HepG2 (cell line): Measurements from ENCODE around the gene SMTNL2. TPM values are rescaled to one million over a fixed set of nuclear protein-coding genes. Genes with fewer than 3 reads are reported as not detected.

ENCODE experiments used
- ATAC-seq: fragments of 200-7000 bp; cut with Tn5 transposase; 3 replicates; pipeline ENCODE4 v1.9.1; 2020; ENCODE audit warnings: mild to moderate bottlenecking, moderate library complexity
- BruUV-seq: library from RNA; stranded (reverse); fragments of 400-500 nt; replicated peaks from 2 replicates; lab custom pipeline; 2021; lab: Mats Ljungman, UMichigan
- CTCF ChIA-PET: fragments of 300-600 bp; formaldehyde crosslinking; extraction: SDS; loops from one replicate; lab custom pipeline; 2021; ENCODE audit warnings: low total read pairs, inconsistent platforms, low intra/inter-chr PET ratio; lab: Yijun Ruan, JAX
- POLR2A ChIA-PET: fragments of 350-600 bp; sonication (Branson Sonifier 250); formaldehyde crosslinking; loops from one replicate; lab custom pipeline; 2020; ENCODE audit warnings: antibody characterized with exemption, inconsistent platforms; lab: Yijun Ruan, JAX
- DNase-seq: peaks from one replicate; pipeline ENCODE4 v3.0.0-alpha.2; 2015; ENCODE audit warnings: low spot score
- FAIRE-seq: peaks from 3 replicates; lab custom pipeline; 2011; peaks lifted over from hg19 to GRCh38; lab: Jason Lieb, UNC
- H2AFZ ChIP-seq: one replicate; pipeline ENCODE4 v1.6.1; 2011; ENCODE audit warnings: low read length, inconsistent platforms
- H3K27ac ChIP-seq: fragments of 300-600 bp; 3 replicates; pipeline ENCODE4 v1.8.0; 2011; ENCODE audit warnings: mixed run types, mild to moderate bottlenecking, mixed read lengths, low read length, inconsistent platforms; ENCODE audit not compliant: insufficient read depth; ENCODE audit errors: extremely low read length
- H3K27me3 ChIP-seq, 2 experiments: fragments of 200-600 bp in 1 of 2; 2 replicates in 1 of 2; 3 replicates in 1 of 2; pipeline versions ENCODE4 v1.6.0 to v1.8.0; 2011; ENCODE audit warnings: low read length in 2 of 2, mild to moderate bottlenecking in 2 of 2, moderate library complexity in 2 of 2, inconsistent platforms in 1 of 2; ENCODE audit not compliant: insufficient read depth in 2 of 2, control insufficient read depth in 1 of 2
- H3K36me3 ChIP-seq, 2 experiments: fragments of 200-600 bp in 1 of 2; replicated peaks in 1 of 2; 2 replicates in 1 of 2; 3 replicates in 1 of 2; pipeline versions ENCODE4 v1.5.1 to v1.8.0; 2011; ENCODE audit warnings: low read length in 2 of 2, inconsistent platforms in 1 of 2; ENCODE audit not compliant: insufficient read depth in 2 of 2, control insufficient read depth in 1 of 2
- H3K4me1 ChIP-seq: 2 replicates; pipeline ENCODE4 v1.5.1; 2012; ENCODE audit warnings: low read length, inconsistent platforms; ENCODE audit not compliant: insufficient read depth
- H3K4me2 ChIP-seq: 2 replicates; pipeline ENCODE4 v1.6.0; 2011; ENCODE audit warnings: low read depth, low read length, inconsistent platforms
- H3K4me3 ChIP-seq, 3 experiments: fragments of 200-600 bp in 1 of 3; sonication (generic), shearing (Covaris generic) in 1 of 3; replicated peaks in 1 of 3; 2 replicates each; pipeline ENCODE4 v1.5.1; 2011 to 2016; ENCODE audit warnings: low read length in 3 of 3, inconsistent platforms in 2 of 3, low read depth in 2 of 3, mild to moderate bottlenecking in 2 of 3, control low read depth in 1 of 3, mixed read lengths in 1 of 3; ENCODE audit not compliant: insufficient read depth in 1 of 3
- H3K79me2 ChIP-seq: one replicate; pipeline ENCODE4 v1.6.1; 2011; ENCODE audit warnings: low read length, inconsistent platforms; ENCODE audit not compliant: insufficient read depth
- H3K9ac ChIP-seq: 2 replicates; pipeline ENCODE4 v1.6.0; 2011; ENCODE audit warnings: mild to moderate bottlenecking, low read depth, low read length, inconsistent platforms; ENCODE audit not compliant: insufficient read depth
- H3K9me3 ChIP-seq: 2 replicates; pipeline ENCODE4 v1.5.1; 2012; ENCODE audit warnings: mild to moderate bottlenecking, low read length
- H4K20me1 ChIP-seq: 2 replicates; pipeline ENCODE4 v1.6.0; 2011; ENCODE audit warnings: inconsistent platforms, mild to moderate bottlenecking, low read length, moderate library complexity; ENCODE audit not compliant: insufficient read depth
- HNRNPL ChIP-seq: fragments of 200-400 bp; formaldehyde crosslinking; IDR thresholded peaks from 2 replicates; pipeline ENCODE4 v1.6.1; 2017; ENCODE audit warnings: mild to moderate bottlenecking, low read depth, low read length
- NR2F6 ChIP-seq, 2 experiments: IDR thresholded peaks; 2 replicates each; pipeline ENCODE4 v1.6.1; 2016; ENCODE audit warnings: antibody characterized with exemption in 1 of 2, mild to moderate bottlenecking in 1 of 2
- PAXIP1 ChIP-seq: sonication (generic); formaldehyde crosslinking; conservative IDR thresholded peaks from 2 replicates; pipeline ENCODE4 v1.4.0; 2020; ENCODE audit warnings: mild to moderate bottlenecking, missing genetic modification reagents, moderate library complexity
- PHF21A ChIP-seq: sonication (generic); formaldehyde crosslinking; IDR thresholded peaks from 2 replicates; pipeline ENCODE4 v1.5.0; 2020; ENCODE audit warnings: mild to moderate bottlenecking, missing genetic modification reagents
- THAP8 ChIP-seq: sonication (generic); formaldehyde crosslinking; IDR thresholded peaks from 2 replicates; pipeline ENCODE4 v1.5.1; 2020; ENCODE audit warnings: missing genetic modification reagents, mild to moderate bottlenecking, borderline replicate concordance
- U2AF1 ChIP-seq: fragments of 200-400 bp; formaldehyde crosslinking; optimal IDR thresholded peaks from 2 replicates; pipeline ENCODE3; 2017; ENCODE audit warnings: mild to moderate bottlenecking, low read depth, low read length
- ZBTB7B ChIP-seq: sonication (generic); formaldehyde crosslinking; IDR thresholded peaks from 2 replicates; pipeline ENCODE4 v1.4.0; 2020; ENCODE audit warnings: missing genetic modification reagents
- ZNF143 ChIP-seq: sonication (generic); formaldehyde crosslinking; IDR thresholded peaks from 2 replicates; pipeline ENCODE4 v1.4.0; 2020; ENCODE audit warnings: missing genetic modification reagents
- whole genome bisulfite sequencing: methylation state at CpG from one replicate; pipeline ENCODE4 v1.1.6; 2017; ENCODE audit warnings: low lambda C conversion rate; 5-methylcytosine and 5-hydroxymethylcytosine counted together
- in situ Hi-C: cut with HindIII; loops from 2 replicates; pipeline ENCODE4 v1.10.0; 2017; ENCODE audit warnings: low pct_unique_long_range_greater_than_20kb; ENCODE audit not compliant: extremely low pct_ligation_motif_present
- intact Hi-C: fragments of 100-400 bp; cut with micrococcal nuclease; formaldehyde crosslinking; loops from one replicate; pipeline ENCODE4 v1.10.0; 2022; ENCODE audit not compliant: unreplicated experiment
- polyA plus RNA-seq, 8 experiments: library from polyadenylated mRNA; depleted of rRNA in 3 of 8; stranded (reverse) in 7 of 8; unstranded in 1 of 8; fragments of >200 nt; fragmentation: Illumina TruSeq in 4 of 8; extraction: Trizol in 4 of 8; gene quantifications; 2 replicates each; pipeline versions ENCODE4 v1.2.1 to v1.2.3, GENCODE V29; 2011 to 2016; ENCODE audit warnings: low read depth in 4 of 8, missing spikeins in 1 of 8, mixed read lengths in 1 of 8; ENCODE audit not compliant: insufficient read depth in 1 of 8
- total RNA-seq, 5 experiments: library from RNA; depleted of rRNA; stranded (reverse); fragments of >200 nt; fragmentation: Illumina TruSeq; extraction: Trizol; gene quantifications; 2 replicates each; pipeline ENCODE4 v1.2.3, GENCODE V29; 2016; ENCODE audit warnings: low read depth in 1 of 5
- TF ChIP-seq, protein P1 (sequence below): sonication (generic); formaldehyde crosslinking; IDR thresholded peaks from 2 replicates; pipeline ENCODE4 v1.4.0; 2020; ENCODE audit warnings: low read depth, mild to moderate bottlenecking, missing genetic modification reagents
- TF ChIP-seq, protein P2 (sequence below): sonication (generic); formaldehyde crosslinking; IDR thresholded peaks from 2 replicates; pipeline ENCODE4 v1.5.0; 2020; ENCODE audit warnings: mild to moderate bottlenecking, missing genetic modification reagents
- TF ChIP-seq, protein P3 (sequence below): sonication (generic); formaldehyde crosslinking; IDR thresholded peaks from 2 replicates; pipeline ENCODE4 v1.4.0; 2020; ENCODE audit warnings: missing genetic modification reagents

The SMTNL2 gene
- total and polyA plus RNA-seq, 2 of the 13 experiments (the other 11 are each of a cell fraction or from before 2014, with no cell fraction given): 0.41 to 5.1 TPM

DNA sequence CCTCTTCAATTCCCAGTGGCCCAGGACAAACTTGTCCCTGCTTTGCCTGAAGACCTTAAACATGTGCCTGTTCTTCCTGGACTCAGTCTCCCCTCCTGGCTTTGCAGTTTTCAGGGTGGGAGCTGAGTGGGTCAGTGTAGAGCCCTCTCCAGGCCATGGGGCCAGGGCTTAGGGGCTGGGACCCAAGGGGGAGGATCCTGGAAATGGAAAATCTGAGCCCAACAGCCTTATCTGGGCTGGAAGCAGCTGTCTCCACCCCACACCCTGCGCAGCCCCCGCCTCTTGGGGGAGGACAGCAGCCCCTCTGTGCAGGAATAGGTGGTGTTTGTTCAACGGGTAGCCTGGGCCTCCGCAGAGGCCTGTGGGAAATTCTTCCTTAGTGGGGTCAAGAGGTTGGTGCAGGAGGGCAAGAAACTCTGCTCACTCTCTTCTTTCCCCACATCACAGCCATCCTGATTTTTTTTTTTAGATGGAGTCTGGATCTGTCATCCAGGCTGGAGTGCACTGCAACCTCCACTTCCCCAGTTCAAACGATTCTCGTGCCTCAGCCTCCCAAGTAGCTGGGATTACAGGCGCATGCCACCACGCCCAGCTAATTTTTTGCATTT is 6.8 kb upstream of the SMTNL2 start:
- Histone ChIP-seq H3K79me2 (no peaks in the 10 kb centered on the region), H3K4me3 (peak overlapping the region; percentile 19 to 67 (median 56)), H3K4me2 (peak overlapping the region; percentile 80), H3K9ac (peak overlapping the region; percentile 67), H3K36me3 (no peaks in the 10 kb centered on the region), H2AFZ (peak overlapping the region; percentile 68), H3K27ac (peak overlapping the region; percentile 33), H3K4me1 (peaks cover 72% of the 10 kb centered on the region), H3K9me3 (no peaks in the 10 kb centered on the region), H3K27me3 (peaks cover 2 to 17% of the 10 kb centered on the region in 2 experiments; a peak in 3 of 5 replicates), H4K20me1 (no peaks in the 10 kb centered on the region)
- intact Hi-C loops: no loop called here
- TF ChIP-seq U2AF1 (peak; percentile 36), PHF21A (CRISPR knock-in tag) (peak; percentile 51; the same call in 1 of the 2 replicates), ZBTB7B (CRISPR knock-in tag) (0 out of 2 replicates have a peak, but pooled peaks have one; percentile 37), HNRNPL (0 out of 2 replicates have a peak, but pooled peaks have one; percentile 4), THAP8 (no peak), NR2F6 (IDR thresholded peaks at IDR 0.05) (peak; percentile 21; the same call in 1 of the 2 replicates), NR2F6 (CRISPR knock-in tag; IDR thresholded peaks at IDR 0.05) (no peak), ZNF143 (CRISPR knock-in tag) (peak; percentile 53; the same call in 1 of the 2 replicates), PAXIP1 (CRISPR knock-in tag) (0 out of 2 replicates have a peak, but pooled peaks have one; percentile 4)
- TF ChIP-seq, protein P1, sequence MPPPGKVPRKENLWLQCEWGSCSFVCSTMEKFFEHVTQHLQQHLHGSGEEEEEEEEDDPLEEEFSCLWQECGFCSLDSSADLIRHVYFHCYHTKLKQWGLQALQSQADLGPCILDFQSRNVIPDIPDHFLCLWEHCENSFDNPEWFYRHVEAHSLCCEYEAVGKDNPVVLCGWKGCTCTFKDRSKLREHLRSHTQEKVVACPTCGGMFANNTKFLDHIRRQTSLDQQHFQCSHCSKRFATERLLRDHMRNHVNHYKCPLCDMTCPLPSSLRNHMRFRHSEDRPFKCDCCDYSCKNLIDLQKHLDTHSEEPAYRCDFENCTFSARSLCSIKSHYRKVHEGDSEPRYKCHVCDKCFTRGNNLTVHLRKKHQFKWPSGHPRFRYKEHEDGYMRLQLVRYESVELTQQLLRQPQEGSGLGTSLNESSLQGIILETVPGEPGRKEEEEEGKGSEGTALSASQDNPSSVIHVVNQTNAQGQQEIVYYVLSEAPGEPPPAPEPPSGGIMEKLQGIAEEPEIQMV (CRISPR knock-in tag): no peak
- TF ChIP-seq, protein P2, sequence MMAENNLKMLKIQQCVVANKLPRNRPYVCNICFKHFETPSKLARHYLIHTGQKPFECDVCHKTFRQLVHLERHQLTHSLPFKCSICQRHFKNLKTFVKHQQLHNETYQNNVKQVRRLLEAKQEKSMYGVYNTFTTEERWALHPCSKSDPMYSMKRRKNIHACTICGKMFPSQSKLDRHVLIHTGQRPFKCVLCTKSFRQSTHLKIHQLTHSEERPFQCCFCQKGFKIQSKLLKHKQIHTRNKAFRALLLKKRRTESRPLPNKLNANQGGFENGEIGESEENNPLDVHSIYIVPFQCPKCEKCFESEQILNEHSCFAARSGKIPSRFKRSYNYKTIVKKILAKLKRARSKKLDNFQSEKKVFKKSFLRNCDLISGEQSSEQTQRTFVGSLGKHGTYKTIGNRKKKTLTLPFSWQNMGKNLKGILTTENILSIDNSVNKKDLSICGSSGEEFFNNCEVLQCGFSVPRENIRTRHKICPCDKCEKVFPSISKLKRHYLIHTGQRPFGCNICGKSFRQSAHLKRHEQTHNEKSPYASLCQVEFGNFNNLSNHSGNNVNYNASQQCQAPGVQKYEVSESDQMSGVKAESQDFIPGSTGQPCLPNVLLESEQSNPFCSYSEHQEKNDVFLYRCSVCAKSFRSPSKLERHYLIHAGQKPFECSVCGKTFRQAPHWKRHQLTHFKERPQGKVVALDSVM (CRISPR knock-in tag): peak; percentile 86
- TF ChIP-seq, protein P3, sequence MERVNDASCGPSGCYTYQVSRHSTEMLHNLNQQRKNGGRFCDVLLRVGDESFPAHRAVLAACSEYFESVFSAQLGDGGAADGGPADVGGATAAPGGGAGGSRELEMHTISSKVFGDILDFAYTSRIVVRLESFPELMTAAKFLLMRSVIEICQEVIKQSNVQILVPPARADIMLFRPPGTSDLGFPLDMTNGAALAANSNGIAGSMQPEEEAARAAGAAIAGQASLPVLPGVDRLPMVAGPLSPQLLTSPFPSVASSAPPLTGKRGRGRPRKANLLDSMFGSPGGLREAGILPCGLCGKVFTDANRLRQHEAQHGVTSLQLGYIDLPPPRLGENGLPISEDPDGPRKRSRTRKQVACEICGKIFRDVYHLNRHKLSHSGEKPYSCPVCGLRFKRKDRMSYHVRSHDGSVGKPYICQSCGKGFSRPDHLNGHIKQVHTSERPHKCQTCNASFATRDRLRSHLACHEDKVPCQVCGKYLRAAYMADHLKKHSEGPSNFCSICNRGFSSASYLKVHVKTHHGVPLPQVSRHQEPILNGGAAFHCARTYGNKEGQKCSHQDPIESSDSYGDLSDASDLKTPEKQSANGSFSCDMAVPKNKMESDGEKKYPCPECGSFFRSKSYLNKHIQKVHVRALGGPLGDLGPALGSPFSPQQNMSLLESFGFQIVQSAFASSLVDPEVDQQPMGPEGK (CRISPR knock-in tag): peak; percentile 88
- peak; percentile 11; the same call in 2 of the 3 replicates for ATAC-seq
- BruUV-seq: no TSS peak
- no peak for FAIRE-seq
- CTCF ChIA-PET: no interaction called here
- POLR2A ChIA-PET: interaction anchor here (0.6 to 3.2 kb wide), 8 partner anchors 10 to 390 kb away, joined by 3 to 21 read pairs (median 4); partner anchors contain the start of genes ARRB2, GGT6, MYBBP1A and SPAG7
- WGBS: 39% methylated on average over 6 of the region's 8 CpGs
- peak; percentile 47 for DNase-seq
- in situ Hi-C loops: no loop called here
